Endometrium (tissue), 2 donors: ENCODE data around the gene ESRRG.

Experiments
- FAIRE-seq: peaks from 2 replicates; lab custom pipeline; 2012; peaks lifted over from hg19 to GRCh38; lab: Jason Lieb, UNC
- donor health status: control.
- donor health status: control.

The ESRRG gene

GRCh38 chr1:216627252-216627651 lies 96.0 kb downstream of the ESRRG start:
- no peak for FAIRE-seq

- FAIRE-seq: no peak
Observed at GRCh38 chr1:216626394-216627067, 96.7 kb downstream of the ESRRG start.

GRCh38 chr1:216621536-216621935 lies 101.7 kb downstream of the ESRRG start:
- no peak for FAIRE-seq

GRCh38 chr1:216617081-216617875 lies 106.0 kb downstream of the ESRRG start:
- no peak for FAIRE-seq

- no peak for FAIRE-seq
Observed at GRCh38 chr1:216616425-216616824, 106.8 kb downstream of the ESRRG start.

GRCh38 chr1:216614011-216614934 lies 109.0 kb downstream of the ESRRG start:
- FAIRE-seq: no peak

GRCh38 chr1:216612291-216612690 lies 110.9 kb downstream of the ESRRG start:
- FAIRE-seq: no peak

GRCh38 chr1:216607067-216607697 lies 116.0 kb downstream of the ESRRG start:
- FAIRE-seq: no peak

GRCh38 chr1:216606047-216606637 lies 117.1 kb downstream of the ESRRG start:
- FAIRE-seq: no peak

DNA sequence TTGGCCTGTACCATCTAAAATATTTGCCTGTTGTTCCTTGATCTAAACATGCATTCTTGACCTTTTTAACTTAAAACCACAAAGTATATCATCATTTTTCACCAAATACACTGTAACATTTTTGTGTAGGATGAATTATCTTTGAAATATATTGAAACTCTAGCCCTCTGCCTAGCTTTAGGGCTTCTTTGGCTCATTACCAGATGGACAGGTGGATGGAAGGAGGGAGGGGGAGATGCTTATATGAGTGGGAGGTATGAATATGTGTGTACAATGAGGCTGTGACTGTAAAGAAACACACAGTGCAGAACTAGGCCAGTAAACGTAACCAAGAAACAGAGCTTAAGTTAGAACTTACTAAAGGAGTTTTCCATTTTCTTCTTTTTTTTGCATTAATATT lies 118.5 kb downstream of the ESRRG start:
- no peak for FAIRE-seq

GRCh38 chr1:216600730-216601609 lies 122.3 kb downstream of the ESRRG start:
- FAIRE-seq: peak; percentile 48

DNA sequence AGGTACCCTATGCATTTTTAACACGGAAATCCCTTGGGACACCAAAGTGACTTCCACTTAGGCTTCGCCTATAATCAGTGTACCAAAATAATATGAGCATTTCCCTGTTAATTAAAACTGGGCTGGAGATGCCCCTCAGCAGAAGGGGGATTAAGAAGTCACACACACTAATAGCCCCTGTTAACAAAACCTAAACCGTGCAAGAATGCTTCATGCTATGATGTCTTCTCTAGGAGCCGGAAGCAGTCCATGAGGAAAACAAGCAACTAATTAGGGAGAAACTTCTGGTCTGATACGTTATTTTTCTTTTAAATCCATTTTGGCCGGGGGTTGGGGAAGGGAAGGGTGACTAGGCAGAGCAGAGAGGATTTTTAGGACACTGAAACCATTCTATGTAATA lies 123.4 kb downstream of the ESRRG start:
- FAIRE-seq: no peak

DNA sequence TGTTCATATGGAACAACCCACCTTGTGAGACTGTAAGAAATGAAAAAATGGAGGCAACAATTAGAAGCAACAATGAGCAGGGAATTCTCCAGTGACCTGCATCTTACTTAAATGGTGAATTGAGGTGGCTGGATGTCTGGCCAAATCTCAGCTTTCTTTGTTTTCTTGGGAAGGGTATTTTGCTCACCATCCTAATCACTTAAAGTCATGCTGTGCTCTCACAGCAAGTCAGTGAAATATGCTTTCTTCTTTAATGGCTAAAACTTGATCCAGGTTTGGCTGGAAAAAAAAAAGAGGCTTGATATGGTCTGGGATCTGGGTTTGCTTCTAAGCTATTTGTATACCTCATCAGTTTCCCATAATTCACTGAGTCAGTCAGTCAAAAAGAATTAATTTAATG lies 124.8 kb downstream of the ESRRG start:
- FAIRE-seq: no peak

GRCh38 chr1:216596281-216596862 lies 126.9 kb downstream of the ESRRG start:
- no peak for FAIRE-seq

- no peak for FAIRE-seq
Observed at GRCh38 chr1:216587715-216588114, 135.5 kb downstream of the ESRRG start.

- FAIRE-seq: no peak
Observed at GRCh38 chr1:216582151-216582550, 141.1 kb downstream of the ESRRG start.

DNA sequence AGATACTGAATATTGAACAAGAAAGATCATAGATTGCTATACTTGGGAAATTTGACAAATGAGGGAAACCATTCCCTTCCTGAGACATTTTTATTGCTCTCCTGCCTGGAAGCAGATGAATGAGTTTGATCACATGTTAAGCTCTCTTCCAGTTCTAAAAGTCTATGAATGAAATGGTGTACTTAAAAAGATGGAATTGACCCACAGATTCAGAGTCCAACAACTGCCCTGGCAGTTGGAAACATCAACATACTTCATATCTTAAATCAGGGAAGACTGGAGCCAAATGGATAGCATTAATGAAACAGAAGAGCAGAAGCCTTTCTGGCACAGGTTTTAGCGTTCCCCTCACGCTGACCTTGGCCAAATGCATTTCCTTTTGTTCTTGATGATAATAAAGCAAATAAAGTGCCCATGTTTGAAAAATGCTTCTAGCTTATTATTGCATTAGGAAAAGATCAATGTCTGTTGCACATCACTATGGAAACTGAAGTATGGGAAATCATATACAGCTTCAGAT lies 142.6 kb downstream of the ESRRG start:
- no peak for FAIRE-seq

DNA sequence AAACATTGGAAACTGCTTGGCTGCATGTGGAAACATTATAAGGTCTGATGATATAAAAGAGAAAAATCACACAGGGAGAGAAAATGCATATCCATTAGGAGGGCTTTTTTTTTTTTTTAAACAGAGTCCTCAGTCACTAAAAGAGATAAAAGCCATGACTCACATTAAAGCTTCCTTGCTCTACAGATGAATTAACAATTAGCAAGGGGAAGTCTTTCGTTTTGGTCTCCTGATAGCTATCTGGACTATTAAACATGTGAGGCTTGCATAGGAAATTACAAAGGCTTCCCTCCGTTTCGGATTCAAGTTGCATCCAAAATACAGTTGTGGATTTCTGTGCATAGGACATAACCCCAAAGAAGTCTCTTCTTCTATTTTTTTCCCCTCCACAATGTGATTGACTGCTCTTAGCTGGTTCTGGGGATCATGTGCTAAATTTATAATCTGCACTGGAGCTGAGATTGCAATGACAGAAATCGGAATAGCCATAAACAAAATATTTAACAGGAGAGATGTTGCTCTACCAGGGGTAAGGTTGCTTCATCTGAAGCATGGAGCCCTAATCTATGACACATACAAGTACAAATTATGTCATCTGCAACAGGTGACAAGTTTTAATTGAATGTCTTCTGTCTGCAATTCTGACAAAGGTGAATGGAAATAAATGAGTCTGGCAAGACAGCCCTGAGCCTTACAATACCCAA lies 146.8 kb downstream of the ESRRG start:
- FAIRE-seq: no peak

GRCh38 chr1:216566641-216567205 lies 156.5 kb downstream of the ESRRG start:
- FAIRE-seq: no peak
